ENCODE results near the gene CDC42BPA. TPM values are rescaled to one million over a fixed set of nuclear protein-coding genes. Genes with fewer than 3 reads are reported as not detected.

Gene CDC42BPA
- total RNA-seq, 1 experiment from 2014 or later, result 102 TPM

Other genes with a start within 250 kb of the CDC42BPA start
- gene ZNF678, start 245.1 kb upstream of the CDC42BPA start, total RNA-seq (2022), result 10.8 and 13.0 TPM in 2 replicates